ENCODE data around the gene EIF3A.

GRCh38 chr10:119028900-119029612, 51.6 kb downstream of the EIF3A start:
- TF ChIP-seq POLR2AphosphoS5 (IDR thresholded peaks at IDR 0.05; ENCODE audit: borderline replicate concordance, low read depth, low read length) = no peak
- no peak for TF ChIP-seq EZH2 (IDR thresholded peaks at IDR 0.05)
- no peak for TF ChIP-seq FOXP2 (optimal IDR thresholded peaks at IDR 0.05; ENCODE audit: control extremely low read depth, extremely low read length, insufficient read depth)
